ENCODE measurements around the gene AKAP6.

DNA sequence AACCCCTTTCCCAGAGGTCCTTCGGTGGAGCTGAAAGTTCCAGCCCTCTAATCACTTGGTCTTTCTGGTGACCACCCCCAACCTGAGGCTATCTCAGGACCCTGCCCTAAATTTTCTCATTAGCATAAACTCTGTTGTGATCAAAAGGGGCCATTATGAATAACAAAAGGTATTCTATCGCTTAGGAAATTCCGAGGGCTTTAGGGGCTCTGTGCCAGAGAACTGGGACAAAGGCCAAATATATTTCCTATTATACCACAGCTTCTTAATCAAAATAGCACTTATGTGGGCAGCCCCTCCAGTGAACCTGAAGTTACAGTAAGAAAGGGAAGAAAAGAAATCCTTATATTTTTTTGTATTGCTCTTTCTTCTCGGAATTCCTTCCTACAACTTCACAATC is 484.3 kb downstream of the AKAP6 start:
- TF ChIP-seq MAFK (IDR thresholded peaks at IDR 0.05; ENCODE audit: low read depth, low read length) = no peak
- TF ChIP-seq POLR2AphosphoS5 (IDR thresholded peaks at IDR 0.05; ENCODE audit: low read depth, low read length) = no peak
- TF ChIP-seq POLR2A (IDR thresholded peaks at IDR 0.05; ENCODE audit: control extremely low read depth in 1 of 2, low read depth in 2 of 2, low read length in 2 of 2) = no peak
- no peak for TF ChIP-seq EZH2 (IDR thresholded peaks at IDR 0.05; ENCODE audit: low read depth, low read length, severe bottlenecking)
- TF ChIP-seq SRF (IDR thresholded peaks at IDR 0.05; ENCODE audit: low read depth, low read length) = no peak
- TF ChIP-seq, protein P1, sequence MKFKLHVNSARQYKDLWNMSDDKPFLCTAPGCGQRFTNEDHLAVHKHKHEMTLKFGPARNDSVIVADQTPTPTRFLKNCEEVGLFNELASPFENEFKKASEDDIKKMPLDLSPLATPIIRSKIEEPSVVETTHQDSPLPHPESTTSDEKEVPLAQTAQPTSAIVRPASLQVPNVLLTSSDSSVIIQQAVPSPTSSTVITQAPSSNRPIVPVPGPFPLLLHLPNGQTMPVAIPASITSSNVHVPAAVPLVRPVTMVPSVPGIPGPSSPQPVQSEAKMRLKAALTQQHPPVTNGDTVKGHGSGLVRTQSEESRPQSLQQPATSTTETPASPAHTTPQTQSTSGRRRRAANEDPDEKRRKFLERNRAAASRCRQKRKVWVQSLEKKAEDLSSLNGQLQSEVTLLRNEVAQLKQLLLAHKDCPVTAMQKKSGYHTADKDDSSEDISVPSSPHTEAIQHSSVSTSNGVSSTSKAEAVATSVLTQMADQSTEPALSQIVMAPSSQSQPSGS (IDR thresholded peaks at IDR 0.05; ENCODE audit: low read length) = no peak
- TF ChIP-seq, protein P2, sequence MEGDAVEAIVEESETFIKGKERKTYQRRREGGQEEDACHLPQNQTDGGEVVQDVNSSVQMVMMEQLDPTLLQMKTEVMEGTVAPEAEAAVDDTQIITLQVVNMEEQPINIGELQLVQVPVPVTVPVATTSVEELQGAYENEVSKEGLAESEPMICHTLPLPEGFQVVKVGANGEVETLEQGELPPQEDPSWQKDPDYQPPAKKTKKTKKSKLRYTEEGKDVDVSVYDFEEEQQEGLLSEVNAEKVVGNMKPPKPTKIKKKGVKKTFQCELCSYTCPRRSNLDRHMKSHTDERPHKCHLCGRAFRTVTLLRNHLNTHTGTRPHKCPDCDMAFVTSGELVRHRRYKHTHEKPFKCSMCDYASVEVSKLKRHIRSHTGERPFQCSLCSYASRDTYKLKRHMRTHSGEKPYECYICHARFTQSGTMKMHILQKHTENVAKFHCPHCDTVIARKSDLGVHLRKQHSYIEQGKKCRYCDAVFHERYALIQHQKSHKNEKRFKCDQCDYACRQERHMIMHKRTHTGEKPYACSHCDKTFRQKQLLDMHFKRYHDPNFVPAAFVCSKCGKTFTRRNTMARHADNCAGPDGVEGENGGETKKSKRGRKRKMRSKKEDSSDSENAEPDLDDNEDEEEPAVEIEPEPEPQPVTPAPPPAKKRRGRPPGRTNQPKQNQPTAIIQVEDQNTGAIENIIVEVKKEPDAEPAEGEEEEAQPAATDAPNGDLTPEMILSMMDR (IDR thresholded peaks at IDR 0.05; ENCODE audit: control extremely low read depth in 1 of 3, insufficient read depth in 1 of 3, low read depth in 1 of 3, low read length in 3 of 3) = no peak
- TF ChIP-seq KDM1A (IDR thresholded peaks at IDR 0.05; ENCODE audit: borderline replicate concordance, low read length) = no peak
- no peak for TF ChIP-seq CBX8 (IDR thresholded peaks at IDR 0.05; ENCODE audit: borderline replicate concordance, low read depth, low read length)
- no peak for TF ChIP-seq CHD2 (IDR thresholded peaks at IDR 0.05; ENCODE audit: low read length)
